Measurements from ENCODE around the gene ITGB1.

GRCh38 chr10:32890444-32890843 is 67.6 kb downstream of the ITGB1 start:
- TF ChIP-seq CTCF (conservative IDR thresholded peaks at IDR 0.05 in 1 of 2, IDR thresholded peaks at IDR 0.05 in 1 of 2; ENCODE audit: extremely low read depth in 1 of 2, insufficient read depth in 1 of 2, low read depth in 1 of 2, low read length in 2 of 2) (no peak), EZH2 (IDR thresholded peaks at IDR 0.05; ENCODE audit: borderline replicate concordance, low read length) (no peak)

All from mammary epithelial cell (primary cell).